Astrocyte of the spinal cord (primary cell): ENCODE results near the gene OR2A7.
"Not testable (repeated sequence)": the region's sequence is repeated elsewhere in the genome, so short reads cannot be mapped to it uniquely, and the experiment has no call there.

Experiments used
- DNase-seq: peaks from one replicate; pipeline ENCODE4 v3.0.0; 2011; ENCODE audit warnings: low read depth, low spot score
- H3K4me3 ChIP-seq: 2 replicates; pipeline ENCODE4 v1.5.1; 2011; ENCODE audit warnings: low read depth, mild to moderate bottlenecking, low read length, moderate library complexity
- in situ Hi-C: cut with HindIII; loops from 2 replicates; pipeline ENCODE4 v1.10.0; 2017; ENCODE audit warnings: low sequenced_read_pairs

OR2A7 gene

DNA sequence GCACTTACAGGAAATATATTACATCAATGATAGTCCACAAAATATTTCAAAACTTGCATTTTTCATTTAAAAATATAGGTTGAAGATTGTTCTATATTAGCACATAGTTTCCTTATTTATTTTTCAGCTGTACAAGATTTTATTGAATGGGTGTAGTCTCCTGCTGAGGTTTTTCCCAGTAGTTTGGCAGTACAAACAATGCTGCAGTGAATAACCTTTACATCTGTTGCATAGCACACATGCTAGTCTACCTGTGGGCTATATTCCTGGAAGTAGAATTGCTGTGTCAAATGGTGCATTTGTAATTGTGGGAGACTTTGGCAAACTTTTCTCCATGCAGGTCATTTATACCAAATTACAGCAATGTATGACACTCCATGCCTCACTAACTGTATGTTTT lies 44.1 kb downstream of the OR2A7 start:
- H3K4me3 ChIP-seq, in situ Hi-C loops, DNase-seq: not testable (repeated sequence)

DNA sequence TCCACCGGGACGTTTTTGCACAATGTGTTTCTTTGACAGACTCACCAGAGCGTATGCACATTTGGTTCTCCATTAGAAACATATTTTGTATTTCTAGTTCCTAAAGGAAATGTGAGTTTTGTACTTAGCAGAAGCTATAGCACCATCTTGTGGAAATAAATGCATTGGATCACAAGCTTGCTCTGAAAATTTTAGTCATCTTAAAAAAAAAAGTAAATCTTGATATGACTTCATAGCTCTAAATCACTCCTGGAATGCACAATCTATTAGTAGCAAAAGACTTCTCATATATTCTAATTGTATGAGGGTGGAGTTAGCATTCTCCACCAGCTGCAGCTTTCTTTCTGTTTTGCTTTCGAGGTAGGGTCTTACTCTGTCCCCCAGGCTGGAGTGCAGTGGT lies 45.4 kb downstream of the OR2A7 start:
- in situ Hi-C loops, DNase-seq, H3K4me3 ChIP-seq: not testable (repeated sequence)

DNA sequence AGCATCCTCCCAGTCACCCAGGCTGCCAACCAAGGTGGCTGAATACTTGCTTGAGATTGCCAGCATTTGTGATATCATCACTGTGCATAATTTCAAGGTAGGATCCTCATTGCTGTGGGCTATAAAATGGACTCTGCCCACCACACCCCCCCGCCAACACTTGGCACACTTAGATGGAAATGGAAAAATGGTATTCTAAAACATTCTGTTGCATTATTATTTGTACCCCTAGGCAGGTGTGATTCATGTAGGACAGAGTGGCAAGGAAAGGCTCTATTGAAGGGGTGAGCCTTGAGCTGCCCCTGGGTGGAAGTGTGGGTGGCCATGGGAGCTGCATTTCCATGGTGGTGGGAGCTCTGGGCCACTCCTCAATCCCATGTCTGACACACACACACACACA lies 46.0 kb downstream of the OR2A7 start:
- DNase-seq, in situ Hi-C loops, H3K4me3 ChIP-seq: not testable (repeated sequence)

DNA sequence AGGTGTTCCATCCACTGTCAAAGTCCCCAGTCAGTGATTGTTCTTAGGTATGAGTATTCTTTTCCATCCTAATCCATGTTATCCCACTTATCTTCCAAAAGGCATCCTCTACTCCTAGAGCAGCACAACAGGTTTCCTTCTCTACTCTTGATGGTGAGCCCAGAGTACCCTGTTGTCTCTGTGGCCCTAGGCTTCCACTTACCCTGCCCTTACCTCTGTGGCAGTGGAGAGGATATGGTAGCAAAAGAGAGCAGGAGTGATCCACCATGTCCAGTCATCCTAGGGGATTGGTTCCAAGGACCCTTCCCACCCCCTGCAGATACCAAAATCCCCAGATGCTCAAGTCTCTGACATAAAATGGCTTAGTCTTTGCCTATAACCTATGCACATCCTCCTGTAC lies 47.4 kb downstream of the OR2A7 start:
- DNase-seq, in situ Hi-C loops: not testable (repeated sequence)

More for the DNA sequence above, 47.4 kb downstream of the OR2A7 start:
- not testable (repeated sequence) for H3K4me3 ChIP-seq
